HepG2 (cell line): ENCODE measurements around the gene TBC1D5. TPM values are rescaled to one million over a fixed set of nuclear protein-coding genes. Genes with fewer than 3 reads are reported as not detected.
A peak's percentile ranks its signal among the peaks of the same experiment; 100 is the strongest.
"Not testable (repeated sequence)": the region's sequence is repeated elsewhere in the genome, so short reads cannot be mapped to it uniquely, and the experiment has no call there.

ENCODE experiments used
- ATAC-seq: fragments of 200-7000 bp; cut with Tn5 transposase; 3 replicates; pipeline ENCODE4 v1.9.1; 2020; ENCODE audit warnings: mild to moderate bottlenecking, moderate library complexity
- BruUV-seq: library from RNA; stranded (reverse); fragments of 400-500 nt; replicated peaks from 2 replicates; lab custom pipeline; 2021; lab: Mats Ljungman, UMichigan
- CTCF ChIA-PET: fragments of 300-600 bp; formaldehyde crosslinking; extraction: SDS; loops from one replicate; lab custom pipeline; 2021; ENCODE audit warnings: low total read pairs, inconsistent platforms, low intra/inter-chr PET ratio; lab: Yijun Ruan, JAX
- POLR2A ChIA-PET: fragments of 350-600 bp; sonication (Branson Sonifier 250); formaldehyde crosslinking; loops from one replicate; lab custom pipeline; 2020; ENCODE audit warnings: antibody characterized with exemption, inconsistent platforms; lab: Yijun Ruan, JAX
- DNase-seq: peaks from one replicate; pipeline ENCODE4 v3.0.0-alpha.2; 2015; ENCODE audit warnings: low spot score
- FAIRE-seq: peaks from 3 replicates; lab custom pipeline; 2011; peaks lifted over from hg19 to GRCh38; lab: Jason Lieb, UNC
- H2AFZ ChIP-seq: one replicate; pipeline ENCODE4 v1.6.1; 2011; ENCODE audit warnings: low read length, inconsistent platforms
- H3K27ac ChIP-seq: fragments of 300-600 bp; 3 replicates; pipeline ENCODE4 v1.8.0; 2011; ENCODE audit warnings: mixed run types, mild to moderate bottlenecking, mixed read lengths, low read length, inconsistent platforms; ENCODE audit not compliant: insufficient read depth; ENCODE audit errors: extremely low read length
- H3K27me3 ChIP-seq, 2 experiments: fragments of 200-600 bp in 1 of 2; 2 replicates in 1 of 2; 3 replicates in 1 of 2; pipeline versions ENCODE4 v1.6.0 to v1.8.0; 2011; ENCODE audit warnings: low read length in 2 of 2, mild to moderate bottlenecking in 2 of 2, moderate library complexity in 2 of 2, inconsistent platforms in 1 of 2; ENCODE audit not compliant: insufficient read depth in 2 of 2, control insufficient read depth in 1 of 2
- H3K36me3 ChIP-seq, 2 experiments: fragments of 200-600 bp in 1 of 2; replicated peaks in 1 of 2; 2 replicates in 1 of 2; 3 replicates in 1 of 2; pipeline versions ENCODE4 v1.5.1 to v1.8.0; 2011; ENCODE audit warnings: low read length in 2 of 2, inconsistent platforms in 1 of 2; ENCODE audit not compliant: insufficient read depth in 2 of 2, control insufficient read depth in 1 of 2
- H3K4me1 ChIP-seq: 2 replicates; pipeline ENCODE4 v1.5.1; 2012; ENCODE audit warnings: low read length, inconsistent platforms; ENCODE audit not compliant: insufficient read depth
- H3K4me2 ChIP-seq: 2 replicates; pipeline ENCODE4 v1.6.0; 2011; ENCODE audit warnings: low read depth, low read length, inconsistent platforms
- H3K4me3 ChIP-seq, 3 experiments: fragments of 200-600 bp in 1 of 3; sonication (generic), shearing (Covaris generic) in 1 of 3; replicated peaks in 1 of 3; 2 replicates each; pipeline ENCODE4 v1.5.1; 2011 to 2016; ENCODE audit warnings: low read length in 3 of 3, inconsistent platforms in 2 of 3, low read depth in 2 of 3, mild to moderate bottlenecking in 2 of 3, control low read depth in 1 of 3, mixed read lengths in 1 of 3; ENCODE audit not compliant: insufficient read depth in 1 of 3
- H3K79me2 ChIP-seq: one replicate; pipeline ENCODE4 v1.6.1; 2011; ENCODE audit warnings: low read length, inconsistent platforms; ENCODE audit not compliant: insufficient read depth
- H3K9ac ChIP-seq: 2 replicates; pipeline ENCODE4 v1.6.0; 2011; ENCODE audit warnings: mild to moderate bottlenecking, low read depth, low read length, inconsistent platforms; ENCODE audit not compliant: insufficient read depth
- H3K9me3 ChIP-seq: 2 replicates; pipeline ENCODE4 v1.5.1; 2012; ENCODE audit warnings: mild to moderate bottlenecking, low read length
- H4K20me1 ChIP-seq: 2 replicates; pipeline ENCODE4 v1.6.0; 2011; ENCODE audit warnings: inconsistent platforms, mild to moderate bottlenecking, low read length, moderate library complexity; ENCODE audit not compliant: insufficient read depth
- ARID5B ChIP-seq: IDR thresholded peaks from 2 replicates; pipeline ENCODE4 v1.4.0; 2020; ENCODE audit warnings: mild to moderate bottlenecking, missing genetic modification reagents
- ATF4 ChIP-seq, 2 experiments: fragments of 450-650 bp in 1 of 2; sonication (generic) in 1 of 2; formaldehyde crosslinking; IDR thresholded peaks; 2 replicates each; pipeline versions ENCODE4 v1.5.0 to v1.8.0; 2020 to 2022; ENCODE audit warnings: mild to moderate bottlenecking in 1 of 2, missing genetic modification reagents in 1 of 2
- CEBPB ChIP-seq: IDR thresholded peaks from 2 replicates; pipeline ENCODE4 v1.6.1; 2011; ENCODE audit warnings: low read depth, low read length, improper control_type of control experiment, borderline replicate concordance
- HNF4A ChIP-seq: sonication (generic); formaldehyde crosslinking; IDR thresholded peaks from 2 replicates; pipeline ENCODE4 v1.4.0; 2020; ENCODE audit warnings: missing genetic modification reagents
- HNF4G ChIP-seq, 2 experiments: sonication (generic) in 1 of 2; formaldehyde crosslinking in 1 of 2; IDR thresholded peaks; 2 replicates each; pipeline versions ENCODE4 v1.4.0 to v1.6.1; 2011 to 2020; ENCODE audit warnings: borderline replicate concordance in 2 of 2, low read depth in 2 of 2, mild to moderate bottlenecking in 2 of 2, low read length in 1 of 2, missing genetic modification reagents in 1 of 2, moderate library complexity in 1 of 2
- NR2C2 ChIP-seq: sonication (generic); formaldehyde crosslinking; IDR thresholded peaks from 2 replicates; pipeline ENCODE4 v1.4.0; 2020; ENCODE audit warnings: missing genetic modification reagents, mild to moderate bottlenecking, moderate library complexity, borderline replicate concordance
- NR2F1 ChIP-seq, 2 experiments: fragments of 450-650 bp in 1 of 2; formaldehyde crosslinking in 1 of 2; IDR thresholded peaks; 2 replicates each; pipeline versions ENCODE4 v1.5.0 to v1.6.1; 2016 to 2020; ENCODE audit warnings: mild to moderate bottlenecking in 1 of 2, missing compliant biosample characterization in 1 of 2, missing genetic modification reagents in 1 of 2, moderate library complexity in 1 of 2
- NR2F6 ChIP-seq, 2 experiments: IDR thresholded peaks; 2 replicates each; pipeline ENCODE4 v1.6.1; 2016; ENCODE audit warnings: antibody characterized with exemption in 1 of 2, mild to moderate bottlenecking in 1 of 2
- RARA ChIP-seq: IDR thresholded peaks from 2 replicates; pipeline ENCODE4 v1.6.1; 2016; ENCODE audit warnings: missing genetic modification reagents, missing compliant biosample characterization
- TRIM24 ChIP-seq: sonication (generic); formaldehyde crosslinking; IDR thresholded peaks from 2 replicates; pipeline ENCODE4 v1.8.0; 2022; ENCODE audit warnings: mild to moderate bottlenecking, missing genetic modification reagents
- WGBS: methylation state at CpG from one replicate; pipeline ENCODE4 v1.1.6; 2017; ENCODE audit warnings: low lambda C conversion rate; 5-methylcytosine and 5-hydroxymethylcytosine counted together
- in situ Hi-C: cut with HindIII; loops from 2 replicates; pipeline ENCODE4 v1.10.0; 2017; ENCODE audit warnings: low pct_unique_long_range_greater_than_20kb; ENCODE audit not compliant: extremely low pct_ligation_motif_present
- intact Hi-C: fragments of 100-400 bp; cut with micrococcal nuclease; formaldehyde crosslinking; loops from one replicate; pipeline ENCODE4 v1.10.0; 2022; ENCODE audit not compliant: unreplicated experiment
- polyA plus RNA-seq, 8 experiments: library from polyadenylated mRNA; depleted of rRNA in 3 of 8; stranded (reverse) in 7 of 8; unstranded in 1 of 8; fragments of >200 nt; fragmentation: Illumina TruSeq in 4 of 8; extraction: Trizol in 4 of 8; gene quantifications; 2 replicates each; pipeline versions ENCODE4 v1.2.1 to v1.2.3, GENCODE V29; 2011 to 2016; ENCODE audit warnings: low read depth in 4 of 8, missing spikeins in 1 of 8, mixed read lengths in 1 of 8; ENCODE audit not compliant: insufficient read depth in 1 of 8
- total RNA-seq, 5 experiments: library from RNA; depleted of rRNA; stranded (reverse); fragments of >200 nt; fragmentation: Illumina TruSeq; extraction: Trizol; gene quantifications; 2 replicates each; pipeline ENCODE4 v1.2.3, GENCODE V29; 2016; ENCODE audit warnings: low read depth in 1 of 5

The TBC1D5 gene
- total and polyA plus RNA-seq, 2 of the 13 experiments (the other 11 are each of a cell fraction or from before 2014, with no cell fraction given): 19.2 to 33.3 TPM

- H3K4me2 ChIP-seq; H2AFZ ChIP-seq; ATAC-seq; H3K9me3 ChIP-seq; H4K20me1 ChIP-seq; DNase-seq; POLR2A ChIA-PET; BruUV-seq; H3K27ac ChIP-seq; H3K4me3 ChIP-seq; FAIRE-seq; CTCF ChIA-PET; H3K79me2 ChIP-seq; in situ Hi-C loops; H3K4me1 ChIP-seq; H3K9ac ChIP-seq; H3K36me3 ChIP-seq; H3K27me3 ChIP-seq; TF ChIP-seq HNF4G (CRISPR knock-in tag; IDR thresholded peaks at IDR 0.05; ENCODE audit: borderline replicate concordance, low read depth); NR2F6 (CRISPR knock-in tag; IDR thresholded peaks at IDR 0.05): not testable (repeated sequence)
- WGBS: 25% methylated on average over 7 of the region's 7 CpGs
- TF ChIP-seq ATF4 (CRISPR knock-in tag; IDR thresholded peaks at IDR 0.05) (peak in 1 of 2 experiments; percentile 73; a peak in 2 of 4 replicates), HNF4A (CRISPR knock-in tag) (peak; percentile 70), RARA (CRISPR knock-in tag) (peak; percentile 51; the same call in 1 of the 2 replicates), HNF4G (IDR thresholded peaks at IDR 0.05; ENCODE audit: borderline replicate concordance, low read depth, low read length) (peak; percentile 49), ARID5B (CRISPR knock-in tag) (peak; percentile 29; the same call in 1 of the 2 replicates), NR2F6 (IDR thresholded peaks at IDR 0.05) (0 out of 2 replicates have a peak, but pooled peaks have one; percentile 14), CEBPB (peak; percentile 68; the same call in 1 of the 2 replicates), TRIM24 (CRISPR knock-in tag) (peak; percentile 82), NR2F1 (CRISPR knock-in tag; IDR thresholded peaks at IDR 0.05) (peak; percentile 39 to 42; a peak in 1 of 4 replicates), NR2C2 (peak; percentile 56)
- intact Hi-C loops: loop anchor here (1.0 kb wide), 1 partner anchor 37 kb away; the partner anchor contains the start of gene TBC1D5
Measured at GRCh38 chr3:17779304-17780250, 37.1 kb upstream of the TBC1D5 start.
